GM21576 (cell line): ENCODE data around the gene IGFL2.
"Not testable (repeated sequence)": the region's sequence is repeated elsewhere in the genome, so short reads cannot be mapped to it uniquely, and the experiment has no call there.

Experiments
- ATAC-seq: cut with Tn5 transposase; IDR thresholded peaks from one replicate; pipeline ENCODE4 v1.9.1; 2021; ENCODE audit warnings: mild to moderate bottlenecking, moderate library complexity; ENCODE audit not compliant: unreplicated experiment

The IGFL2 gene

DNA sequence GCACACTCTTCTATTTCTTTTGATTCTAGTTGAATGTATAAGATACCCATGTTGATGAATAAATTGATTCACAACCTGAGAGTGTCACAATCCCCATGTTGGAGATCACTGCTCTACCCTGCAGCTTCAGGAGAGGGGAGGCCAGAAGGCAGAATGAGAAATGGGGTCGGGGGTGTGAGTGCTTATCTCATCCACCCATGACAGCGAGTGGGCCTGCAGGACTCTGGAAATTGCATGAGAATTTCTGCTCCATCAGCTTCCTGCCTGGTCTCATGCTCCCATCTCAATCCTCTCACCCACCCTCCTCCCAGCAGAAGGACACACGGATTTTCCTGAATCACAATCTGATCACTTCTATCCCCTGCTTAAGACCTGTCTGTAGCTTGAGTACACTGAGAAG lies 58.6 kb downstream of the IGFL2 start:
- ATAC-seq, result no peak

DNA sequence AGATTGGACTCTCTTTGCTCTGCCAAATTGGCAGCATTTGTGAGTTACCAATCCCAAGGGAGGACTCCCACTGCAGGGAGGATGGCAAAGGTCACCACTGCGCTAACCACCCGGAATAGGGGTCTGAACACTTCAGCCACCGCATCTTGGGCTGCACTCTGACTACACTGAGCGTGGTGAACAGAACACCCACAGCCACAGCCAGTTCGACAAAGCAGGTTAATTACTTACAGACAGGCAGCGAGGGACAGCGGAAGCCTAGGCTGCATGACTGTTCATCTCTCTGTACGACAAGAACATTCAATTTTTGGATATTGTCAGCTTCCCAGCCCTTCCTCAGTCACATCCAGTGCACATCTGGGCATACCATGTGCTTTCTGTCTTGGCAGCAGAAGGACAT lies 59.8 kb downstream of the IGFL2 start:
- ATAC-seq, result not testable (repeated sequence)

GRCh38 chr19:46209051-46209450 lies 61.0 kb downstream of the IGFL2 start:
- ATAC-seq, result no peak

DNA sequence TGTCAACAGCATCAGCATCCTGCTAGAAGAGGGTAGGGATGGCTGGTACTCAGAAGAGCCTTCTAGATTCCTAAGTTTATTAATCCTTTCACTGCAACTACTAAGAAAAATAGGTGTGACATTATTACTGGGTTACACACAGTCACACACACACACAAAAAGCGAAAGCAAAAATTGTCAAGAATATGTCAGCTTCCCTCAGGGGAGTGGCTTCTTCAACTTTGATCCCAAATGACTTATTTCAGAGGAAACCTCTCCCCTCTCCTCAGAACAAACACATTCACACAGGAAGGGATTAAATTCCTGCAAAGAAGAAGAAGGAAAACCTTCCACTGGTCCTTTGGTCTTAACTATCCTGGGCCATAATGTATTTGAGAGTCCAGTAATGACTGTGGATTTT lies 61.4 kb downstream of the IGFL2 start:
- no peak for ATAC-seq

DNA sequence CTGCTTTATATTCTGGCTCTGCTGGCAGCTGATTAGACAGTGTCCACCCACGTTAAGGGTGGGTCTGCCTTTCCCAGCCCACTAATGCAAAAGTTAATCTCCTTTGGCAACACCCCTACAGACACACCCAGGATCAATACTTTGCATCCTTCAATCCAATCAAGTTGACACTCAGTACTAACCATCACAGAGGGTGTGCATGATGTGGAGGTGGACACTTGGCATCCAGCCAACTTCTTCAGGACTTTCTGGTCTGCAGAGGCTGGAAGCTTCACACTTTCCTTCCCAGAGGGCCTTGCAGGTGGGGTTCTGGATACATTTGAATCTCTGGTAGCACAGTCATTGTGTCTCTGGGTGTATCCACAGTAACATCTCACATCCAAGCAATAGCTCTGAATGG lies 62.6 kb downstream of the IGFL2 start:
- no peak for ATAC-seq
